ENCODE data around the gene PSMA1. TPM values are rescaled to one million over a fixed set of nuclear protein-coding genes. Genes with fewer than 3 reads are reported as not detected.

PSMA1 gene
- total and polyA plus RNA-seq, 2 of the 8 experiments (the other 6 are each of a cell fraction or from before 2014, with no cell fraction given) = 148 to 159 TPM

DNA sequence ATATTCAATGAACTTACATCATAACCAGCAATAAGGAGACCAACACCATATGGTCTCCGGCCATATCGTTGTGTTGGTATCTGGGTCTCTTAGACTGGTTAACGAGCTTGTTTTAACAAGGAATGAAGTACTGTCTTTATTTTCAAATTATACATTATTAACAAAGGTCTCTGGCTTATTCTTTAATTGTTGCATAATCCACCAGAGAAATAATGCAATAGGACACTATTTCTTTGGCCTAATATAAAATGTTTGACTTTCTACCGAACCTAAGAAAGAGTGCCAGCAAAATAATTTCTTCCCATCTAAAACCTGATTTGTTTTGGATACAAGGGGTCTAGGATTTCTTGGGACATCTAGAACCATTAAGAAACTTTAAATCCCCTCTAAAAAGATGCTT, 6.4 kb downstream of the PSMA1 start:
- Histone ChIP-seq H3K27ac (ENCODE audit: low read depth, low read length) (no peak overlapping the region), H3K79me2 (ENCODE audit: control insufficient read depth in 1 of 2, insufficient read depth in 2 of 2, low read length in 2 of 2) (peaks cover 0 to 5% of the 10 kb centered on the region in 2 experiments; a peak in 2 of 4 replicates), H3K4me1 (replicated peaks in 1 of 4; ENCODE audit: control insufficient read depth in 3 of 4, insufficient read depth in 4 of 4, low read length in 3 of 4) (no peaks in the 10 kb centered on the region), H3K18ac (ENCODE audit: extremely low read depth, low read length) (no peak overlapping the region), H3K23me2 (ENCODE audit: low read depth, low read length) (no peaks in the 10 kb centered on the region), H4K5ac (ENCODE audit: insufficient read length, low read depth, low read length) (no peak overlapping the region), H3K9me3 (ENCODE audit: insufficient read depth in 2 of 2, low read depth in 1 of 2, low read length in 1 of 2) (no peaks in the 10 kb centered on the region), H2BK20ac (ENCODE audit: low read length) (no peak overlapping the region), H3K36me3 (ENCODE audit: control insufficient read depth in 2 of 4, insufficient read depth in 4 of 4, low read length in 3 of 4) (peaks cover 17 to 70% (median 42%) of the 10 kb centered on the region in 4 experiments), H3K4ac (replicated peaks; ENCODE audit: insufficient read length, low read depth, low read length) (no peak overlapping the region), H3K27me3 (replicated peaks in 1 of 4; ENCODE audit: control insufficient read depth in 3 of 4, extremely low read depth in 1 of 4, insufficient read depth in 3 of 4, low read length in 3 of 4) (no peaks in the 10 kb centered on the region), H2BK5ac (ENCODE audit: low read depth, low read length) (no peak overlapping the region), H2BK120ac (replicated peaks; ENCODE audit: low read depth, low read length) (no peak overlapping the region), H2BK15ac (ENCODE audit: low read length) (no peak overlapping the region), H3K79me1 (ENCODE audit: low read depth, low read length) (no peaks in the 10 kb centered on the region), H2AFZ (ENCODE audit: low read length) (no peak overlapping the region), H4K91ac (replicated peaks; ENCODE audit: insufficient read length, low read length) (no peak overlapping the region), H3K4me3 (ENCODE audit: extremely low read depth in 1 of 4, insufficient read depth in 2 of 4, low read depth in 3 of 4, low read length in 4 of 4) (no peak overlapping the region), H3K14ac (ENCODE audit: insufficient read length) (no peak overlapping the region), H4K8ac (ENCODE audit: extremely low read depth, insufficient read depth, low read length) (no peak overlapping the region), H2AK5ac (ENCODE audit: low read depth, low read length) (no peak overlapping the region), H4K20me1 (replicated peaks in 1 of 2; ENCODE audit: control insufficient read depth in 1 of 2, insufficient read depth in 2 of 2, low read length in 2 of 2) (no peaks in the 10 kb centered on the region), H2BK12ac (ENCODE audit: low read depth, low read length) (no peak overlapping the region), H3K4me2 (ENCODE audit: insufficient read depth in 1 of 2, low read depth in 2 of 2, low read length in 2 of 2) (no peak overlapping the region), H3K56ac (replicated peaks; ENCODE audit: insufficient read length, low read depth, low read length) (no peak overlapping the region), H3K23ac (ENCODE audit: insufficient read length) (no peak overlapping the region), H3K9ac (replicated peaks in 1 of 4; ENCODE audit: extremely low read depth in 1 of 4, low read depth in 3 of 4, low read length in 3 of 4) (no peak overlapping the region)
- POLR2A ChIA-PET (ENCODE audit: partially characterized antibody) = interaction anchor here (1.6 kb wide), 1 partner anchor 14 kb away, joined by 8 read pairs; the partner anchor contains the start of gene COPB1
- 97% methylated on average over 4 of the region's 4 CpGs; no CpG with 5 or more reads in 1 of the 2 experiments for WGBS, 2 experiments (ENCODE audit: extremely low coverage in 1 of 2, insufficient coverage in 1 of 2, insufficient read length in 1 of 2, insufficient replicate concordance in 2 of 2, low coverage in 1 of 2, low lambda C conversion rate in 2 of 2, missing lambda C conversion rate in 1 of 2)
- DNase-seq (ENCODE audit: low read depth in 1 of 2, low spot score in 2 of 2) = no peak
- CTCF ChIA-PET (ENCODE audit: partially characterized antibody) = interaction anchor here (0.7 kb wide), 1 partner anchor 561 kb away, joined by 3 read pairs; no protein-coding TSS in a partner anchor
- FAIRE-seq = no peak
- TF ChIP-seq CTCF (IDR thresholded peaks at IDR 0.05; ENCODE audit: control extremely low read depth in 1 of 3, insufficient read depth in 1 of 3, low read depth in 1 of 3, low read length in 3 of 3) (no peak), TEAD4 (IDR thresholded peaks at IDR 0.05; ENCODE audit: low read depth, low read length) (no peak), SUZ12 (IDR thresholded peaks at IDR 0.05; ENCODE audit: low read length) (no peak), BRCA1 (IDR thresholded peaks at IDR 0.05; ENCODE audit: low read depth, low read length) (no peak), RXRA (IDR thresholded peaks at IDR 0.05; ENCODE audit: insufficient read depth, low read depth, low read length) (no peak), FOSL1 (IDR thresholded peaks at IDR 0.05; ENCODE audit: insufficient read depth, low read depth, low read length) (no peak), RNF2 (IDR thresholded peaks at IDR 0.05; ENCODE audit: borderline replicate concordance, low read depth, low read length, missing control alignments, poor library complexity, severe bottlenecking) (no peak), POLR2A (IDR thresholded peaks at IDR 0.05; ENCODE audit: control extremely low read depth in 1 of 2, low read depth in 2 of 2, low read length in 2 of 2) (no peak)

Data from H1 (cell line).